GM18951 (cell line): Measurements from ENCODE around the gene HES7.
"Not testable (repeated sequence)": the region's sequence is repeated elsewhere in the genome, so short reads cannot be mapped to it uniquely, and the experiment has no call there.

ENCODE experiments used
- POLR2A ChIP-seq: IDR thresholded peaks from 4 replicates; pipeline ENCODE4 v1.6.1; 2011; ENCODE audit warnings: mild to moderate bottlenecking; ENCODE audit not compliant: insufficient read length, insufficient read depth; ENCODE audit errors: extremely low read depth
- in situ Hi-C: fragments of 300-500 bp; cut with MboI; formaldehyde crosslinking; loops from one replicate; pipeline ENCODE4 v1.12.0; 2022; ENCODE audit warnings: low sequenced_read_pairs, mixed read lengths, inconsistent platforms; ENCODE audit not compliant: unreplicated experiment

HES7 gene

DNA sequence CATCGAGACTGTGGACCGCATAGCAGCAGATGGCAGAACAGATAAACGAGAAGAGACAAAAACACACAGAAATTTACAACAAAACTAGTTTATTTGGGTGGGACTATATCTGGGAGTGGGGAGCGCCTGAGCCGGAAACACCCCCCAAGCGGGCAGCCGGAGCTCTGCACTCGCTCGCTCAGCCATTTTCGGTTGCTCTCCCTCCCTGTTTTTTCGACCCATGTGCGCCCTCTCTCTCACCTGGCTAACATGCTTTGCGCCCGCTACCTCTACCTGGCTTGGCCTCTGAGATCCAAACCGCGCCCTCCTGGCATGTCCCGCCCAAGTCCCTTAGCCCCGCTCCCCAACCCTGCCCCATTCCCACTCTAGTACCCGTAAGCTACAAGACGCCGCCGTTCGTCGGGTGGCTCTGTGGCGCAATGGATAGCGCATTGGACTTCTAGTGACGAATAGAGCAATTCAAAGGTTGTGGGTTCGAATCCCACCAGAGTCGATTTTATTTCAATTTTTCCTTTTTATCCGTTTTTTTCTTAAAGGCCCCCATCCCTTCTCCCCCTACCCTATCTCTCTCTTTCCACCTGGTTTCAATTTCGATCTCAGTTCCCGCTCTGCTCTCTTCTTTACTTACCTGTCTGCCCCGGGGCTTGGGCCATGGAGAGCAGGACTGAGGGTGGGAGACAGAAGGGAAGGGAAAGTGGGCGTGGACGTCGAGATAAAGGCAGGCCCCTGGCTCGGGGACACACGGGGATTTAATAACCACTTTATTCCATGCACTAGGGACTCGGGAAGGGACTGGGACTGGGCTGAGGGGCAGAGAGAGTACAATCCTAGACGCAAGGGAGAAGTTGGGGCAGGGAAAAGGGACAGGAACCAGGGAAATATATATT, 3.1 kb downstream of the HES7 start:
- no peak for TF ChIP-seq POLR2A
- in situ Hi-C loops, result no loop called here

DNA sequence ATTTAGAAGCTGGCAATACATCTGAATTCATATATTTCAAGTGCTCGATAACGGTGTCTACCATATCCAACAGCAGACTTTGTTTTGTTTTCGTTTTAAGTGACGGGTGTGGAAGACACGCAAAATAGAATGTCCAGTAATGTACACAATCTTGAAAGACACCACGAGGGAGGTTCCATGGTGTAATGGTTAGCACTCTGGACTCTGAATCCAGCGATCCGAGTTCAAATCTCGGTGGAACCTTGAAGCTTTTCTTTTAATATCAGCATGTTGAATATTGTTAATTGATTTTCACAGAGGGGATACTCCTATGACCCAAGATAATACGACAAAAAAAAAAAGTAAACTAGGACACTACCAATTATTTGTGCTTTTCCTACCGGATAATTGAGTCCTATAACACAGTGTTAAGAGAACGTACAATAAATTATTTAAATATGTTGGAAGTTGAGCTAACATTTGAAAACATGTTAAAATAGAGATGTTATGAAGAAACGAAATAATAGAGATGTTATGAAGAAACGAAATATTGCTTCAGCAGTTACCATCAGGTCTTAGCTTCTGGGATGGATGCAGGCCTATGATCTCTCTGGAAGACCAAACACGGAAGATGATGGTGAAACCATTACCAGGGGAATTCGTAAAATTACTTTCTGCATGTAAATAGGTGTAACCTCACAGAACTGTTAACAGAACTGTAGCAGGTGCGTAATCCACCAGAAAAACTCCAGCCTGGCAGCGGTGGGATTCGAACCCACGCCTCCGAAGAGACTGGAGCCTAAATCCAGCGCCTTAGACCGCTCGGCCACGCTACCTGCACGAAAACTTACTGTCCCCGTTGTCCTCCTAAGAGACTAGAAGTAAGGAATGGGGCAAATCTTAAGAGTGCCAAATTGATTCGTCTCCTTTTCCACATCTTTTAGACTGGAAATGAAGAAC, 4.1 kb downstream of the HES7 start:
- no peak for TF ChIP-seq POLR2A
- in situ Hi-C loops, result loop anchor here (10.0 kb wide), 1 partner anchor 55 kb away; no protein-coding TSS in a partner anchor

DNA sequence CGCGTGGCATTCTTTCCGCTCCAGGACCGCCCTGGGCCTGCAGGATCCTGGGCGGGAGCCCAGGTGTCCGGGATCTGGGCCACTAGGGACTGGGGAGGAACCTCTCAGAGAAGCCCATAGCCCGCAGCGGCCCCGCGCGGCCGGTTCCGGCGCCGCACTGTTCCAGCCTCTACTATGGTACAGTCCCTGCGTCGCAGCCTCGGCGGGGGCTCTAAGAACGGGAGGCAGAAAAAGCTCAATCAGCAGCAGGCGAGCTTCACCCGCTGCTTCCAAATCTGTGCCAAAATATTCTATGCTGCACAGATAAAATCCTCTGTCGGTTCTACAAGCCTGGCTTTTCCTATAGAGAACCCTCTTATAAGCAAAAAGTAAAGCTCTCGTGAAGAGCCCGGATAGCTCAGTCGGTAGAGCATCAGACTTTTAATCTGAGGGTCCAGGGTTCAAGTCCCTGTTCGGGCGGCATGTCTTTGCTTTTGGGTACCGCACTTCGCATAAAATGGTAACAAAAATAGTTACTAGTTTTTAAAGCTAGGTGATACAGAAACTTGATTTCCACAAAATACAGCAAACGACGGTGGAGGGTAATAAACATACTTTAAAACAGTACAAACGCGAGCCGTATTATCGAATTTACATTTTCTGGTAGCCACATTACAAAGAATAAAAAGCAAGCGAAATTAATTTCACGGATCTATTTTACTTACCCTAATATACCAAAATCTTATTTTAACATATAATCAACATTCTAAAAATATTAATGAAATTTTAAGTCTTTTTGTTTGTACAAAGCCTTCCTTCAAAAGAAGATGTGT, 4.9 kb downstream of the HES7 start:
- in situ Hi-C loops, result loop anchor here (10.0 kb wide), 1 partner anchor 54 kb away; no protein-coding TSS in a partner anchor
- no peak for TF ChIP-seq POLR2A

GRCh38 chr17:8117980-8118768, 5.7 kb downstream of the HES7 start, which contains the start of gene ALOXE3:
TSS of gene ALOXE3 (minus strand) at chr17:8118514. CDS start at chr17:8117990, 524 bp downstream.
- in situ Hi-C loops, result loop anchor here (10.0 kb wide), 1 partner anchor 53 kb away; no protein-coding TSS in a partner anchor
- no peak for TF ChIP-seq POLR2A

GRCh38 chr17:8117367-8117979, 6.4 kb downstream of the HES7 start:
- TF ChIP-seq POLR2A, result no peak
- in situ Hi-C loops, result loop anchor here (10.0 kb wide), 1 partner anchor 53 kb away; no protein-coding TSS in a partner anchor

- no peak for TF ChIP-seq POLR2A
- in situ Hi-C loops, result loop anchor here (10.0 kb wide), 1 partner anchor 52 kb away; no protein-coding TSS in a partner anchor
These were observed 7.1 kb downstream of the HES7 start for GRCh38 chr17:8116776-8117175.

DNA sequence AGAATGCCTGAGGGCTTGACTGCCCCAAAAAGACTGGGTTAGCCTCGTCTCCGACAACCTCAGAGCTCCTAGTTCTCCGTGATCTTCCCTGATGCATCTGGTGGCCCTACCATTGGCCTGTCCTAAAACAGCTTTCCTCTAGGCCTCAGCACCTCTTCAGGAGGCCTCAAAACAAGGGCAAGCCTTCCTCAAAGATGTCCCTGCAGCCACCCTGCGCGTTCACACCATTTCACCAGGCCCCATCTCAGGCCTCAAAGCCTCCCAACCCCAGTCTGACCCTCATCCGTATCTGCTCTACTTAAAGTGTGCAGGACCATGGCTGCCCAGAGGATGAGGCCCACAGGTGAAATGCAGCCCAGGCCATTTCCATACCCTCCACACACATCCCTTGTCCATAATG, 13.0 kb downstream of the HES7 start:
- in situ Hi-C loops, result loop anchor here (10.0 kb wide), 1 partner anchor 46 kb away; no protein-coding TSS in a partner anchor
- TF ChIP-seq POLR2A, result no peak

GRCh38 chr17:8110456-8110804, 13.5 kb downstream of the HES7 start:
- in situ Hi-C loops, result loop anchor here (10.0 kb wide), 1 partner anchor 46 kb away; no protein-coding TSS in a partner anchor
- no peak for TF ChIP-seq POLR2A

DNA sequence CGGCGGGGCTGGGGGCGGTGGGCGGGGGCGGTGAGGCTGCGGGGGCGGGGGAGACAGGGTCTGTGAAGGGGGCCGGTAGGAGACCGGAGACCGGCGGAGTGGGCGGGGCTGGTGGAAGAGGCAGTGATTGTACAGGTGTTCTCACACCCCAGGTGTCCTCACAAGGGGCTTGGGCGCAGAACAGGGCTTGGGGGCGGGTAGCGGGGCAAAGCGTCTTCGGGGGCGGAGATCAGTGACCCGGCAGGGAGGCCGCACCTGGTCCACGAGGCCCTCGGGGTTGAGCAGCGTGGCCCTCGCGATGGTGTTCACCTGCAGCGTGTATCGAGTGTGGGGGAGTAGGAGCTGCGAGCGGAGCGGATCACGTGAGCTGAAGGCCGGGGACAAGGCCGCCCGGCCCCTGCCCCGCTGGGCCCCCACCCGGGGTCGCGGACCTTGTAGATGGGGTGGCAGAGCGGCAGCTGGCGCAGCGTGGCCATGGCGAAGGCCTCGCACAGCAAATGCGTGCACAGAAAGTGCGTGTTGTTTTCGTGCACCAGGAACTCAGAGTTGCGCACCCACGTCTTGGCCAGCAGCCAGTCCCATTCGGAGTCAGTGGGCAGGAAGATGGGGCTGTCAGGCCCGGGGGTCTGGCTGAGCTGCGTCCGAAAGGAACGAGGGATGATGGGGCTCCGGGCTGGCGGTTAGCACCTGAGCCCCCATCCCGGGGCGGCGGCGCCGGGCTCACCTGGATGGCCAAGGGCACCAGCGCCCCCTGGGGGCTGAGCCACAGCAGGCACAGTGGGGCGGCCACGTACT, 14.0 kb downstream of the HES7 start:
- TF ChIP-seq POLR2A, result no peak
- in situ Hi-C loops, result loop anchor here (10.0 kb wide), 1 partner anchor 45 kb away; no protein-coding TSS in a partner anchor

GRCh38 chr17:8108972-8109660, 14.8 kb downstream of the HES7 start:
- in situ Hi-C loops, result no loop called here
- TF ChIP-seq POLR2A, result no peak

GRCh38 chr17:8106980-8107379, 16.9 kb downstream of the HES7 start:
- in situ Hi-C loops, result not testable (repeated sequence)
